Esophagus mucosa (tissue), 1 donor: ENCODE data around the gene FAM234B. TPM values are rescaled to one million over a fixed set of nuclear protein-coding genes. Genes with fewer than 3 reads are reported as not detected.
"Not testable (repeated sequence)": the region's sequence is repeated elsewhere in the genome, so short reads cannot be mapped to it uniquely, and the experiment has no call there.

Experiments
- ATAC-seq: fragments of 200-7000 bp; cut with Tn5 transposase; one replicate; pipeline ENCODE4 v1.9.1; 2020
- total RNA-seq: library from RNA; stranded (reverse); gene quantifications from one replicate; pipeline ENCODE4 v1.2.4, GENCODE V29; 2023
- donor health status: DM: yes; HTN: yes; CAD: no.

FAM234B gene
- total RNA-seq, 1 donor from 2014 or later, result 2.4 TPM

GRCh38 chr12:13066014-13066413, 21.8 kb downstream of the FAM234B start:
- no peak for ATAC-seq

GRCh38 chr12:13066459-13066858, 22.3 kb downstream of the FAM234B start:
- no peak for ATAC-seq

GRCh38 chr12:13067322-13067721, 23.1 kb downstream of the FAM234B start:
- ATAC-seq, result no peak

- ATAC-seq, result no peak
Measured at GRCh38 chr12:13069380-13069779, 25.2 kb downstream of the FAM234B start.

- peak; percentile 72 for ATAC-seq
Measured at GRCh38 chr12:13071305-13072280, 27.4 kb downstream of the FAM234B start.

GRCh38 chr12:13073173-13073572, 29.0 kb downstream of the FAM234B start:
- ATAC-seq, result no peak

- no peak for ATAC-seq
Measured at GRCh38 chr12:13074396-13075117, 30.4 kb downstream of the FAM234B start.

GRCh38 chr12:13075118-13075480, 30.9 kb downstream of the FAM234B start:
- no peak for ATAC-seq

GRCh38 chr12:13075786-13076570, 31.8 kb downstream of the FAM234B start:
- ATAC-seq, result no peak

GRCh38 chr12:13079440-13079906, 35.3 kb downstream of the FAM234B start:
- ATAC-seq, result no peak

- no peak for ATAC-seq
Measured at GRCh38 chr12:13080266-13080665, 36.1 kb downstream of the FAM234B start.

GRCh38 chr12:13082861-13083260, 38.7 kb downstream of the FAM234B start:
- no peak for ATAC-seq

GRCh38 chr12:13083638-13084037, 39.5 kb downstream of the FAM234B start:
- ATAC-seq, result not testable (repeated sequence)

- peak; percentile 91 for ATAC-seq
Measured at GRCh38 chr12:13084898-13085640, 40.9 kb downstream of the FAM234B start.

- ATAC-seq, result peak; percentile 85
Measured at GRCh38 chr12:13085968-13086686, 41.9 kb downstream of the FAM234B start.

GRCh38 chr12:13087766-13088165, 43.6 kb downstream of the FAM234B start:
- no peak for ATAC-seq

- ATAC-seq, result no peak
Measured at GRCh38 chr12:13088496-13088895, 44.3 kb downstream of the FAM234B start.

- ATAC-seq, result no peak
Measured at GRCh38 chr12:13090054-13090453, 45.9 kb downstream of the FAM234B start.

- ATAC-seq, result no peak
Measured at GRCh38 chr12:13091832-13092231, 47.7 kb downstream of the FAM234B start.

GRCh38 chr12:13093191-13093847, 49.1 kb downstream of the FAM234B start:
- no peak for ATAC-seq

- ATAC-seq, result no peak
Measured at GRCh38 chr12:13093848-13094220, 49.7 kb downstream of the FAM234B start.
